ENCODE measurements around the gene PKDREJ.

GRCh38 chr22:46241396-46242007, 21.6 kb downstream of the PKDREJ start:
- no peak for TF ChIP-seq EZH2 (IDR thresholded peaks at IDR 0.05; ENCODE audit: borderline replicate concordance, low read length)
- no peak for TF ChIP-seq CTCF (IDR thresholded peaks at IDR 0.05; ENCODE audit: low read length)

All from OCI-LY1 (cell line).